Measurements from ENCODE around the gene BPNT1. TPM values are rescaled to one million over a fixed set of nuclear protein-coding genes. Genes with fewer than 3 reads are reported as not detected.

The BPNT1 gene
- total RNA-seq, 4 donors from 2014 or later = 12.3 to 28.8 (median 13.5) TPM

GRCh38 chr1:220127076-220127475, 37.5 kb upstream of the BPNT1 start:
- no peak overlapping the region for H3K4me3 ChIP-seq
- no peaks in the 10 kb centered on the region for H3K27me3 ChIP-seq
- no peaks in the 10 kb centered on the region for H3K9me3 ChIP-seq
- intact Hi-C loops (cut with DNase I; ENCODE audit: low total_unique reads) = no loop called here
- no peaks in the 10 kb centered on the region for H3K4me1 ChIP-seq
- H3K27ac ChIP-seq = no peak overlapping the region
- TF ChIP-seq POLR2A (IDR thresholded peaks at IDR 0.05) (no peak), CTCF (IDR thresholded peaks at IDR 0.05) (no peak)
- H3K36me3 ChIP-seq = no peaks in the 10 kb centered on the region
- no peak for DNase-seq

- H3K27me3 ChIP-seq = no peaks in the 10 kb centered on the region
- no peak for TF ChIP-seq CTCF (IDR thresholded peaks at IDR 0.05)
- no peak for TF ChIP-seq POLR2A (IDR thresholded peaks at IDR 0.05)
- intact Hi-C loops (cut with DNase I; ENCODE audit: low total_unique reads) = no loop called here
- no peaks in the 10 kb centered on the region for H3K36me3 ChIP-seq
- no peak overlapping the region for H3K27ac ChIP-seq
- no peaks in the 10 kb centered on the region for H3K9me3 ChIP-seq
- H3K4me3 ChIP-seq = no peak overlapping the region
- no peaks in the 10 kb centered on the region for H3K4me1 ChIP-seq
- no peak for DNase-seq
Measured at GRCh38 chr1:220124542-220124941, 35.0 kb upstream of the BPNT1 start.

GRCh38 chr1:220123889-220124288, 34.3 kb upstream of the BPNT1 start:
- TF ChIP-seq POLR2A (IDR thresholded peaks at IDR 0.05) (no peak), CTCF (IDR thresholded peaks at IDR 0.05) (no peak)
- Histone ChIP-seq H3K27ac (no peak overlapping the region), H3K9me3 (no peaks in the 10 kb centered on the region), H3K27me3 (no peaks in the 10 kb centered on the region), H3K4me3 (no peak overlapping the region), H3K36me3 (no peaks in the 10 kb centered on the region), H3K4me1 (no peaks in the 10 kb centered on the region)
- intact Hi-C loops (cut with DNase I; ENCODE audit: low total_unique reads) = no loop called here
- no peak for DNase-seq

- no peaks in the 10 kb centered on the region for H3K27me3 ChIP-seq
- intact Hi-C loops (cut with DNase I; ENCODE audit: low total_unique reads) = no loop called here
- no peaks in the 10 kb centered on the region for H3K36me3 ChIP-seq
- DNase-seq = no peak
- H3K27ac ChIP-seq = no peak overlapping the region
- H3K4me1 ChIP-seq = peaks cover 0 to 5% of the 10 kb centered on the region in 2 donors
- TF ChIP-seq POLR2A (IDR thresholded peaks at IDR 0.05) (no peak), CTCF (IDR thresholded peaks at IDR 0.05) (no peak)
- H3K9me3 ChIP-seq = no peaks in the 10 kb centered on the region
- no peak overlapping the region for H3K4me3 ChIP-seq
Measured at GRCh38 chr1:220123066-220123465, 33.5 kb upstream of the BPNT1 start.

- Histone ChIP-seq H3K36me3 (no peaks in the 10 kb centered on the region), H3K27me3 (no peaks in the 10 kb centered on the region), H3K4me1 (peaks cover 0 to 5% of the 10 kb centered on the region in 2 donors), H3K9me3 (no peaks in the 10 kb centered on the region), H3K4me3 (no peak overlapping the region), H3K27ac (no peak overlapping the region)
- intact Hi-C loops (cut with DNase I; ENCODE audit: low total_unique reads) = no loop called here
- DNase-seq = no peak
- TF ChIP-seq POLR2A (IDR thresholded peaks at IDR 0.05) (no peak), CTCF (IDR thresholded peaks at IDR 0.05) (no peak)
Measured at GRCh38 chr1:220121791-220122530, 32.4 kb upstream of the BPNT1 start.

Data from uterus (tissue), 4 donors.